Lung (tissue), 12 donors: Measurements from ENCODE around the gene ELFN1. TPM values are rescaled to one million over a fixed set of nuclear protein-coding genes. Genes with fewer than 3 reads are reported as not detected.

Experiments used
- ATAC-seq: fragments of 200-7000 bp; cut with Tn5 transposase; one replicate; pipeline ENCODE4 v1.9.1; 2020; ENCODE audit warnings: moderate number of reproducible peaks; ENCODE audit not compliant: insufficient read depth, low FRiP score
- DNase-seq, 3 donors: peaks; one replicate each; pipeline ENCODE4 v3.0.0-alpha.2; 2013 to 2017
- H3K27ac ChIP-seq, 2 donors: one replicate each; pipeline ENCODE4 v1.5.1; 2013; ENCODE audit warnings: mild to moderate bottlenecking in 2 of 2, moderate library complexity in 2 of 2, control low read depth in 1 of 2, inconsistent platforms in 1 of 2, low read depth in 1 of 2, low read length in 1 of 2
- H3K27me3 ChIP-seq, 3 donors: one replicate each; pipeline ENCODE4 v1.5.1; 2013; ENCODE audit warnings: low read length in 2 of 3; ENCODE audit not compliant: control insufficient read depth in 3 of 3, insufficient read depth in 3 of 3
- H3K36me3 ChIP-seq, 4 donors: one replicate each; pipeline ENCODE4 v1.5.1; 2013; ENCODE audit warnings: low read length in 4 of 4, mild to moderate bottlenecking in 1 of 4, moderate library complexity in 1 of 4; ENCODE audit not compliant: control insufficient read depth in 4 of 4, insufficient read depth in 4 of 4
- H3K4me1 ChIP-seq, 5 donors: one replicate each; pipeline ENCODE4 v1.5.1; 2013; ENCODE audit warnings: low read length in 5 of 5, mild to moderate bottlenecking in 2 of 5, moderate library complexity in 1 of 5; ENCODE audit not compliant: control insufficient read depth in 5 of 5, insufficient read depth in 5 of 5
- H3K4me3 ChIP-seq: one replicate; pipeline ENCODE4 v1.5.1; 2013; ENCODE audit warnings: mild to moderate bottlenecking, control low read depth, moderate library complexity
- H3K9ac ChIP-seq, 2 donors: one replicate each; pipeline ENCODE4 v1.5.1; 2013; ENCODE audit warnings: low read length in 2 of 2, control low read depth in 1 of 2; ENCODE audit not compliant: insufficient read depth in 1 of 2
- H3K9me3 ChIP-seq, 4 donors: one replicate each; pipeline ENCODE4 v1.5.1; 2013; ENCODE audit warnings: low read length in 3 of 4, mild to moderate bottlenecking in 1 of 4, moderate library complexity in 1 of 4; ENCODE audit not compliant: control insufficient read depth in 4 of 4, insufficient read depth in 3 of 4
- CTCF ChIP-seq: IDR thresholded peaks from 2 replicates; pipeline ENCODE4 v1.5.1; 2012; ENCODE audit warnings: mild to moderate bottlenecking; ENCODE audit errors: control extremely low read depth, extremely low read depth
- WGBS, 2 donors: extraction: QIAGEN DNeasy Blood & Tissue Kit; methylation state at CpG; one replicate each; pipeline ENCODE4 v1.1.7; 2013; 5-methylcytosine and 5-hydroxymethylcytosine counted together
- polyA plus RNA-seq, 2 donors: library from polyadenylated mRNA; stranded (reverse); fragments of 200-250 nt; gene quantifications; one replicate each; pipeline ENCODE4 v1.2.1, GENCODE V29; 2013
- total RNA-seq, 2 donors: library from RNA; depleted of rRNA in 1 of 2; stranded (reverse); fragments of >200 nt in 1 of 2; gene quantifications; one replicate each; pipeline ENCODE4 v1.2.1, GENCODE V29; 2014 to 2021
- donor health status: control.
- donor health status: control.
- donor health status: Bipolar disorder and iron deficiency.
- donor health status: healthy.
- donor health status: DM: yes; HTN: yes; CAD: no.

ELFN1 gene
- total and polyA plus RNA-seq, 4 donors, result 0.43 to 1.4 (median 1.0) TPM

- ATAC-seq (no peak), DNase-seq (peak; percentile 40 to 68 (median 42))
- H3K4me3 ChIP-seq, result no peak overlapping the region
- H3K9me3 ChIP-seq, result peaks cover 0 to 6% (median 0%) of the 10 kb centered on the region in 4 donors
- 68 to 77% methylated on average over 48 of the region's 48 CpGs for WGBS, 2 donors
- H3K36me3 ChIP-seq, result no peaks in the 10 kb centered on the region
- TF ChIP-seq CTCF, result no peak
- H3K27ac ChIP-seq, result peak overlapping the region in 1 of 2 donors; percentile 55
- peaks cover under 1 to 17% (median 3%) of the 10 kb centered on the region in 3 donors for H3K27me3 ChIP-seq
- no peak overlapping the region for H3K9ac ChIP-seq
- peaks cover 0 to 28% (median 4%) of the 10 kb centered on the region in 5 donors for H3K4me1 ChIP-seq
These were observed 22.9 kb upstream of the ELFN1 start for GRCh38 chr7:1646957-1647891.

- DNase-seq (peak; percentile 68 to 87 (median 84)), ATAC-seq (no peak)
- Histone ChIP-seq H3K4me3 (no peak overlapping the region), H3K4me1 (peaks cover 0 to 27% (median 4%) of the 10 kb centered on the region in 5 donors), H3K27ac (peak overlapping the region in 1 of 2 donors; percentile 55), H3K9me3 (peaks cover 0 to 6% (median 0%) of the 10 kb centered on the region in 4 donors), H3K36me3 (no peaks in the 10 kb centered on the region), H3K9ac (no peak overlapping the region), H3K27me3 (peaks cover 0 to 14% (median 3%) of the 10 kb centered on the region in 3 donors)
- no peak for TF ChIP-seq CTCF
- WGBS, 2 donors, result 50 to 73% methylated on average over 31 of the region's 31 CpGs
These were observed 22.0 kb upstream of the ELFN1 start for GRCh38 chr7:1647961-1648672.

GRCh38 chr7:1649751-1650326, 20.2 kb upstream of the ELFN1 start:
- 90% methylated on average over 9 of the region's 9 CpGs for WGBS, 2 donors

More at GRCh38 chr7:1649751-1650326, 20.2 kb upstream of the ELFN1 start:
- ATAC-seq, result no peak
- Histone ChIP-seq H3K27ac (no peak overlapping the region), H3K9me3 (peaks cover 0 to 9% (median 0%) of the 10 kb centered on the region in 4 donors), H3K36me3 (no peaks in the 10 kb centered on the region), H3K9ac (no peak overlapping the region), H3K27me3 (peaks cover 4 to 14% (median 7%) of the 10 kb centered on the region in 3 donors), H3K4me3 (no peak overlapping the region), H3K4me1 (peaks cover 0 to 27% (median 4%) of the 10 kb centered on the region in 5 donors)
- no peak for TF ChIP-seq CTCF
- DNase-seq, result no peak
